Measurements from ENCODE around the gene HNRNPUL1.

Gene HNRNPUL1

DNA sequence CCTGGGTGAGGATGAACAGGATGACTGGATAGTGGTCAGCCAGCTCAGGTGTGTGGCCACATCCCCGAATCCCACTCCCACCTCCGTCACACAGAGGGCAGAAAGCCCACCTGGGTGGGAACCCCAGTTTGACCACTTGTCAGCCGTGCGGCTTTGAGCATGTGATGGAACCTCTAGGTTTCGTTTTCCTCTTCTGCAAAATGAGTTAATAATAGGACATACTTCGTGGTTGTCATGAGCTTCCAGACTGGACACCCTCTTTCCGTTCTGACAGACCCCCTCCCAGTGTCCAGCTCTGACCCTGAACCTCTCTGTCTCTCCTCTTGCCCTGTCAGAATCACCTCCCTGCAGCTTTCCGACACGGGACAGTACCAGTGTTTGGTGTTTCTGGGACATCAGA lies 43.4 kb upstream of the HNRNPUL1 start:
- H3K36me3 ChIP-seq: no peaks in the 10 kb centered on the region
- H3K27me3 ChIP-seq (ENCODE audit: insufficient read depth, low read depth, severe bottlenecking): no peaks in the 10 kb centered on the region
- TF ChIP-seq, protein P1, sequence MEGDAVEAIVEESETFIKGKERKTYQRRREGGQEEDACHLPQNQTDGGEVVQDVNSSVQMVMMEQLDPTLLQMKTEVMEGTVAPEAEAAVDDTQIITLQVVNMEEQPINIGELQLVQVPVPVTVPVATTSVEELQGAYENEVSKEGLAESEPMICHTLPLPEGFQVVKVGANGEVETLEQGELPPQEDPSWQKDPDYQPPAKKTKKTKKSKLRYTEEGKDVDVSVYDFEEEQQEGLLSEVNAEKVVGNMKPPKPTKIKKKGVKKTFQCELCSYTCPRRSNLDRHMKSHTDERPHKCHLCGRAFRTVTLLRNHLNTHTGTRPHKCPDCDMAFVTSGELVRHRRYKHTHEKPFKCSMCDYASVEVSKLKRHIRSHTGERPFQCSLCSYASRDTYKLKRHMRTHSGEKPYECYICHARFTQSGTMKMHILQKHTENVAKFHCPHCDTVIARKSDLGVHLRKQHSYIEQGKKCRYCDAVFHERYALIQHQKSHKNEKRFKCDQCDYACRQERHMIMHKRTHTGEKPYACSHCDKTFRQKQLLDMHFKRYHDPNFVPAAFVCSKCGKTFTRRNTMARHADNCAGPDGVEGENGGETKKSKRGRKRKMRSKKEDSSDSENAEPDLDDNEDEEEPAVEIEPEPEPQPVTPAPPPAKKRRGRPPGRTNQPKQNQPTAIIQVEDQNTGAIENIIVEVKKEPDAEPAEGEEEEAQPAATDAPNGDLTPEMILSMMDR (IDR thresholded peaks at IDR 0.05; ENCODE audit: low read depth, low read length): no peak
- no peak overlapping the region for H3K27ac ChIP-seq
- H3K4me3 ChIP-seq (ENCODE audit: low read depth, low read length): no peak overlapping the region
- H3K9me3 ChIP-seq (ENCODE audit: severe bottlenecking): no peaks in the 10 kb centered on the region
- DNase-seq: no peak

DNA sequence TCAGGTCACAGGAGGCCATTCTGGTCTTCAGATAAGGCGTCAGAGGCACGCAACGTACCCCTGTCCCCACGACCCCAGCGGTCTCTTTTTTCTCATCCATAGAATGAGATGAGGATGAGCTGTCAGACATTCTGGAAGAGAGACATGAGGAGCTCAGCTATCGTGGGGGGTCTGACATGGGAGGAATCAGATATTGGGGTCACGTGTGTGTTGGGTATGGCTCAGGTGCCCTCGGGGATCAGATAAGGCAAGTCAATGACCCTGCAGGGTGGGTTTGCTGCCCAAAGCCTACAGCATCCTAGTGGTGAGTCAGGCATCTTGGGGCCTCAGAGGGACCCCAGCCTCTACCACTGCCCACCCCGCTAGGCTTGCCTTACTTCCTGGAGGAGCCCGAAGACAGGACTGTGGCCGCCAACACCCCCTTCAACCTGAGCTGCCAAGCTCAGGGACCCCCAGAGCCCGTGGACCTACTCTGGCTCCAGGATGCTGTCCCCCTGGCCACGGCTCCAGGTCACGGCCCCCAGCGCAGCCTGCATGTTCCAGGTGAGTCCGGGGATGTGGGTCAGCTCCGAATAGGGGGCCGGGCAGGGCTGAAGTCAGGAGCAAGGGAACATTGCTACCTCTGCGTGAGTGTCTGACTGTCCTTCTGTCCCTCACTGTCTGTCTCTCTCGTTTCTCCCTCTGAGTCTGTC lies 42.5 kb upstream of the HNRNPUL1 start:
- no peaks in the 10 kb centered on the region for H3K9me3 ChIP-seq (ENCODE audit: severe bottlenecking)
- H3K36me3 ChIP-seq: no peaks in the 10 kb centered on the region
- no peaks in the 10 kb centered on the region for H3K27me3 ChIP-seq (ENCODE audit: insufficient read depth, low read depth, severe bottlenecking)
- no peak for DNase-seq
- no peak overlapping the region for H3K4me3 ChIP-seq (ENCODE audit: low read depth, low read length)
- TF ChIP-seq, protein P1 (IDR thresholded peaks at IDR 0.05; ENCODE audit: low read depth, low read length): no peak
- H3K27ac ChIP-seq: no peak overlapping the region

DNA sequence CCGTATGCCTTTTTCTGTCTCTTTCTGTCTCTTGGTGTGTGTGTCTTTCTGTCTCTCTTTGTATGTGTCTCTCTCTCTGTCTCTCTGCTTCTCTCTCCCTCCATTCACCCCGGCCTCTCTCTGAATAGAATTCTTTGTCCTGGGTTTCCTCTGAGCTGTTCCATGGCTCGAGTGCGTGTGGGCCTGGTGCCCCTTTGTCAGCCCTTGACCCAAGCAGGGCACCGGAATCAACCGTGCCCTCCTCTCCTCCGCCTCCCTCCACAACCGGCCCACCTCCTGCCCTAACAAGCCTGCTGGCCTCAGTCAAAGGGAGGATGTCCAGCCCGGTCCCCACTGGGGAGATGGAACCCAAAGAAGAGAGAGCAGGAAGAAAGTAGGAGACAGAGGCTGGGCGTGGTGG lies 41.9 kb upstream of the HNRNPUL1 start:
- no peaks in the 10 kb centered on the region for H3K27me3 ChIP-seq (ENCODE audit: insufficient read depth, low read depth, severe bottlenecking)
- TF ChIP-seq, protein P1 (IDR thresholded peaks at IDR 0.05; ENCODE audit: low read depth, low read length): no peak
- H3K27ac ChIP-seq: no peak overlapping the region
- no peaks in the 10 kb centered on the region for H3K36me3 ChIP-seq
- no peaks in the 10 kb centered on the region for H3K9me3 ChIP-seq (ENCODE audit: severe bottlenecking)
- no peak overlapping the region for H3K4me3 ChIP-seq (ENCODE audit: low read depth, low read length)
- no peak for DNase-seq

DNA sequence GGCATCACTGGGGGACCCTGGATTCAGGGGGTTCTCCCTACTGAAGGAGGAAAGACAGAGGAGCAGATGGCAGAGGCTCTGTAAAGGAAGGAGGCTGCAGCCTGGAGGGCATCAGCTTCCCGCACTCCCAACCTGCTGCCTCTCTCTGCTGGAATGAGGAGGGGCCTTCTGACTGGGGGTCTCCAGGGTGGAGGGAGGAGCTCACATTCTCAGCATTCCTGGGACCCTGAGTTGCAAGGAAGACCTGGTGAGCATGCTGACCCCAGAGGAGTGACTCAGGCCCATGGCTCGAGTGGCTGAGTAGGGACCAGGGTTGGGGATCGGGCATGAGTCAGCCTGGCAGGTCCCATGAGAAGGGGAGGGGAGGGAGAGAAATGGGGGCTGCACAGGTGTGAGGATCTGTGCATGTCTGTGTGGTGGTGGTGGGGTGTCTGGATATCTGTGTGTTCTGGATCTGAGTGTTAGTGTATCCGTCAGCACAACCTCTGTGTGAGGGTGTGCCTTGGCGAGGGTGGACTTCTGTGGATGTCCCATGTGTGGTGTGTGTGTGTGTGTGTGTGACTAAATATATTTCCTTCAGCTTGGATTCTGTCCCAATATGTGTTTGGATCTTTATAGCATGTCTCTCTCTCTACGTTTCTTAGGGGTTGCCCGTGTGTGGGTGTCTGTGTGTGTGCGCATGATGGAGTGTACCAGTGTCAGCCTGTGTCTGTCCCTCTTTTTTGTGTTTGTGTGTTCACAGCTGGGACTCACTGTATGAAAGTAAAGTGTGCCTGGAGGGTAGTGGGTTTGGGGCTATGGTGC lies 40.5 kb upstream of the HNRNPUL1 start:
- Histone ChIP-seq H3K9me3 (ENCODE audit: severe bottlenecking) (no peaks in the 10 kb centered on the region), H3K36me3 (no peaks in the 10 kb centered on the region), H3K27me3 (ENCODE audit: insufficient read depth, low read depth, severe bottlenecking) (no peaks in the 10 kb centered on the region), H3K4me3 (ENCODE audit: low read depth, low read length) (no peak overlapping the region), H3K27ac (no peak overlapping the region)
- TF ChIP-seq, protein P1 (IDR thresholded peaks at IDR 0.05; ENCODE audit: low read depth, low read length): no peak
- no peak for DNase-seq

DNA sequence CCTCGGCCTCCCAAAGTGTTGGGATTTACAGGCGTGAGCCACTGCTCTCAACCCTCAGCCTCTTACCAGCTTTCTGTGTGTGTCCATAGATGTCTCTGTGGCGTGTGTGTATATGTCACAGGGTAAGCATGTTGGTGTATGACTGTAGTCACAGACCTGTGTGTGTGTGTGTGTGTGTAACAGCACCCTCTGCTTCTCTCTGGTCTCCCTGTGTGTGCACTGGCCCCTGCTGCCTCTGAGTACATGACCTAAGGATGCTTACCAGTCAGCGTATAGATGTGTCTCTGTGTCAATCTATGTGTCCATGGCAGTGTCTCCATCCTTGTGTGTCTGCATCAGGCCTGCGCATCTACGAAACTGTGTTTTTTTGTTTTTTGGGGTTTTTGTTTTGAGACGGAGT lies 39.5 kb upstream of the HNRNPUL1 start:
- no peaks in the 10 kb centered on the region for H3K27me3 ChIP-seq (ENCODE audit: insufficient read depth, low read depth, severe bottlenecking)
- H3K9me3 ChIP-seq (ENCODE audit: severe bottlenecking): no peaks in the 10 kb centered on the region
- H3K27ac ChIP-seq: no peak overlapping the region
- no peak overlapping the region for H3K4me3 ChIP-seq (ENCODE audit: low read depth, low read length)
- no peaks in the 10 kb centered on the region for H3K36me3 ChIP-seq
- TF ChIP-seq, protein P1 (IDR thresholded peaks at IDR 0.05; ENCODE audit: low read depth, low read length): no peak
- DNase-seq: no peak
